Activated CD4-positive, CD25-positive, alpha-beta regulatory T cell treated with anti-CD3 and anti-CD28 coated beads, Interleukin-2, amount 50 U/mL, for 16 hours (primary cell): ENCODE data around the gene CADM3.
A peak's percentile ranks its signal among the peaks of the same experiment; 100 is the strongest.

Source experiments
- DNase-seq: peaks from one replicate; pipeline ENCODE4 v3.0.0-alpha.2; 2020; ENCODE audit warnings: low read depth, low spot score

Gene CADM3, protein sequence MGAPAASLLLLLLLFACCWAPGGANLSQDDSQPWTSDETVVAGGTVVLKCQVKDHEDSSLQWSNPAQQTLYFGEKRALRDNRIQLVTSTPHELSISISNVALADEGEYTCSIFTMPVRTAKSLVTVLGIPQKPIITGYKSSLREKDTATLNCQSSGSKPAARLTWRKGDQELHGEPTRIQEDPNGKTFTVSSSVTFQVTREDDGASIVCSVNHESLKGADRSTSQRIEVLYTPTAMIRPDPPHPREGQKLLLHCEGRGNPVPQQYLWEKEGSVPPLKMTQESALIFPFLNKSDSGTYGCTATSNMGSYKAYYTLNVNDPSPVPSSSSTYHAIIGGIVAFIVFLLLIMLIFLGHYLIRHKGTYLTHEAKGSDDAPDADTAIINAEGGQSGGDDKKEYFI

DNA sequence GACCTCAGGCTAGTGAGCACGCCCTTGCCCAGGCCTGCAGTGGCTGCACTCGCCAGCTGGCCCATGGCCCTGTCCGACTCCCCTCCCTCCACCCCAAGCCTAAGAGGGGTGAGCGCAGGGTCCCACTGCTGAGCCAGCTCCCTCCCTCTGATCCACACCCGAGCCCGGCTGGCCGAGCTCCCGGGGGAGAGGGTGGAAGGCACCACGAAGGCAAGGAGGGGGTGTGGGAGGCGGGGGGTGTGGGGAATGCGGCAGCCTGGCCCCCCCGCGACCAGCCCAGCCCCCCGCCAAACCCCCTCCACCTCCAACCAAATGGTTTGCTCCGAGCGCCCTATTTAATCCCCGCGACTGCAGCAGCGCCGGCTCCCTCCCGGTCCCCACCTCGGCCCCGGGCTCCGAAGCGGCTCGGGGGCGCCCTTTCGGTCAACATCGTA, at the start of gene CADM3:
Gene CADM3 (plus strand): TSS at position 362 of the 434 bp plus-strand sequence. CDS start 151 bp downstream, outside the sequence.
- no peak for DNase-seq

GRCh38 chr1:159122005-159122621, 49.3 kb upstream of the CADM3 start:
- DNase-seq = no peak

- DNase-seq = no peak
Measured at GRCh38 chr1:159123587-159123986, 47.8 kb upstream of the CADM3 start.

GRCh38 chr1:159132271-159132881, 39.0 kb upstream of the CADM3 start:
- DNase-seq = peak; percentile 43

DNA sequence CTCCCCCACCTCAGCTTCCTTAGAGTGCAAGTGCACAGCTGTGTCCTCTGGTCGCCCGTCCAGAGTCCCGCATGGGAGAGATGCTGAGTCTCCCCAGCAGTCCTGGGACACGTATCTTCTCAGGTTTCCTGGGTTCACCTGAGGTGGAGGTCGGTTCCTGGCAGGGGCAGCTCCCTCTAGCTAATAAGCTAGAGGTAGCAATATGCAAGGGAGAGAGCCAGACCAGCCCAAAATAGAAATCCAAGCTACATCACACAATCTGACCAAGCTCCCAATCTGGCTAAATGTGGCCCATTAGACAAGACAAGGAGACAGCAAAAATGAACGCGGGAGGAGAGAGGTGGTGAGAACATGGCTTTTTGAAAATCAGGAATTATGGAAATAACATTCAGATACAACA, 30.9 kb upstream of the CADM3 start:
- no peak for DNase-seq

GRCh38 chr1:159141584-159142390, 29.6 kb upstream of the CADM3 start:
- no peak for DNase-seq

GRCh38 chr1:159142391-159142663, 29.1 kb upstream of the CADM3 start:
- DNase-seq = no peak

DNA sequence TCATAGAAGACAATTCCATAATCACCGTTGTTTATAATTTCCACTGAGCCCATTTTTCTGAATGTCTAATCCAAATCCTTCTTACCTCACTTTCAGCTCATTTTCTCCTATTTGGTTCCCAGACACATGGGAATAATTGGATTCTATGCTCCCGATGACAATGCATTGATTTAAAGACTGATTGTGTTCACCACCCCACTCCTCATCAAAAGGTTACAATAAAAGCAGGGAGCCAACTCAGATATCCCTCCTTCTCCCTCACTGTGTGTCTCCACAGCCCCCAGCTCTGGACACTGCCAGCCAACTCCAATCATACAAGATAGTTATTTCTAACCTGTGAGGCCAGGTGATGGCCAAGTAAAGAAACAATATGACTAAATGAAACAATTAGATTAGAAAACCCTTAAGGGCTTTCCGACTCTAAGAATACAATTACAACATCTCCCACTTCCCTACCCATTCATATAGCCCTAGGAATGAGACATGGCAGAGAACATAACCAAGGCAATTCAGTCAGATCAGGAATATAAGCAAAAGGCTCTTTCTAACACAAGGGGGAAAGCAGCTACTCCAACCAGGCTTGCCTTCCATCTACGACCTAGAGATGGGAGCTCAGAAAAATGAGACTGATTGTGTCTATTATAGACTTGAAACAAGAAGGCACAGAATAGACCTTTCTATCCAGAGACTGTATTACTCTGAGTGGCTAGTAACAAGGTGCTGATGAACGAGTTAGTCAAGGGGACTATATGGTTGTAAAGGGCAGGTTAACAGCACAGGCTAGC, 28.5 kb upstream of the CADM3 start:
- no peak for DNase-seq

- no peak for DNase-seq
Measured at GRCh38 chr1:159144571-159144970, 26.8 kb upstream of the CADM3 start.

DNA sequence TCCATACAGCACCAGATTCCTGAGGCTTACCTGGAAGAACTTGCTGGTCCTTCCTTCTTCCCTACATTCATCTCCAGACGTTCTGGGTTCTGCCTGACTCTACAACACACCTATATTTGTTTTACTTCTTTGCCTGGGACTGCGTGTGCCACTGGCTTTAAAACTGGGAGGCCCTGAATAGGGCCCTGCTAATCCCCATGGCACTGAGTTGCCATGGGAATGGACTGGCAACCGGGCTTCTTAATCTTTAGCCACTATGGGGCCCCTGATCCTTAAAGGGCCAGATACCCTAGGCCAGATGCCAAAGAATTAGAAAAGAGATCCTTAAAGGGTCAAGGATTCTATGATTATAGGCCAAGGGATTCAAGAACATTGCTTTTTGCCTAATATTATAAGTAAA, 24.4 kb upstream of the CADM3 start:
- DNase-seq = no peak

GRCh38 chr1:159152031-159152430, 19.4 kb upstream of the CADM3 start:
- DNase-seq = no peak

DNA sequence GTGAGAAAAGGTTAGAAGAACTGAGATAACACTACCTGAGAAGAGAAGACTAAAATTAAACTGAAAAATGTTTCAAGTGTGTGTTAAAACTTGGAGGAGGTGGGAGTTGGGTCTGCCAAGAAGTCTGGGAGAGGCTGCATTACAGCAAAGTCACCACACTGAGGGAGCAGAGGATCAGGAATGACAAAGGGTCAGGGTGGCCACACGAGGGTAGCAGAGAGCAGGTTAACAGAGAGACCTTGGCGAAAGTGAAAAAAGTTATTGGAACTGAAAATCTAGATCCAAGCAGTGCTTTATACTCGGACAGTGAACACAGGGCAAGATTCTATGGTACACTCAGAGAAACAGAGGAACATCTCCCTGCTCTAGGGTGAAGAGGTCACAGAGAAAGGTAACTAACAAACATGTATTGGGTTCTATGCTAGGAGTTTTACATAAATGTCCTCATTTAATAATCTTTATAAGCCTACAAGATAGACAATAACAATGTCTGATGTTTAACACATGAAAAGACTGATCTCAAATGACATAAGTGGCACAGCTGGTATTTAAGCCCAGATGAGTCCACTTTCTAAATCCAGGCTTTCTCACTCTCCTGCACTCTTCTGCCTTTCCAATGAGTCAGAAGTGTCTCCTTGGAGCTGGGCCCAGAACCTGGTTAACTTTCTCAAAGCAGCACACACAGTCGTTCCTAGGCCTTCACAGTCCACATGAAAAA, 10.3 kb upstream of the CADM3 start:
- peak; percentile 22 for DNase-seq

GRCh38 chr1:159161719-159162026, 9.7 kb upstream of the CADM3 start:
- DNase-seq = no peak

- DNase-seq = no peak
Measured at GRCh38 chr1:159162516-159163265, 8.7 kb upstream of the CADM3 start.

- no peak for DNase-seq
Measured at GRCh38 chr1:159163614-159164228, 7.7 kb upstream of the CADM3 start.

- DNase-seq = no peak
Measured at GRCh38 chr1:159168043-159168442, 3.4 kb upstream of the CADM3 start.

GRCh38 chr1:159170639-159171038, 776 bp upstream of the CADM3 start:
- no peak for DNase-seq

DNA sequence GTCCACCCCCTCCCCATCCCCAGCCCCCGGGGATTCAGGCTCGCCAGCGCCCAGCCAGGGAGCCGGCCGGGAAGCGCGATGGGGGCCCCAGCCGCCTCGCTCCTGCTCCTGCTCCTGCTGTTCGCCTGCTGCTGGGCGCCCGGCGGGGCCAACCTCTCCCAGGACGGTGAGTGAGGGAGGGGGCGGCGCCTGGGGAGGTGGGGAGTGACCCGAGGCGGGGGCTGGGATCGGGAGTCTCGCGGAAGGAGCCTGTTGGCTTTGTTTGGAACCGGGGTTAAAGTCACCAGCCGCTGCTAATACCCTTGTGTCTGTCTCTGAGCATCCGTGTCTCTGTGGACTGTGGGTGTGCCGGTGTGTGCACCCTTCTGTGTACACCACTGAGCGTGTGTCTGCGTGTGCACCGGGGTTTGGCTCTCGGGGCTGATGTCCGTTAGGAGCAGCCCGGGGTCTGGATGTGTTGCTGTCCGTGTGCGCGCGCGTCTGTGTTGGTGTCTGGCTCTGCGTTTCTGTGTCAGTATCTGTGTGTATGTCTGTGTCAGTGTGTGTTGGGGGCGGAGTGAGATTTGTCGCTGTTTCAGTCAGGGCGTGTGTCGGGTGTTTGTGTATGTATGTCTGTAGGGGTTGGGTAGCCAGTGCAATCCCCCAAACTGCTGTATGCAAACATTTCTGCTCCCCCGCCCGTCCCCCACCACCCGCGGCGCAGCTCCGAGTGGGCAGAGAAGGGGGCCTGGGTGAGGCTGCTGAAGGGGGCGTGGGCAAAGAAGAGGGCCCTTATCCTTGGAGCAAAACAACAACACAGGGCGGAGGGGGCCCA, 480 bp downstream of the CADM3 start:
- DNase-seq = no peak
